Astrocyte (in vitro differentiated cells and primary cell): Measurements from ENCODE around the gene NTM. TPM values are rescaled to one million over a fixed set of nuclear protein-coding genes. Genes with fewer than 3 reads are reported as not detected.

Experiments used
- DNase-seq: peaks from one replicate; pipeline ENCODE4 v3.0.0-alpha.2; 2010; ENCODE audit warnings: low read depth
- FAIRE-seq: peaks from 2 replicates; lab custom pipeline; 2011; peaks lifted over from hg19 to GRCh38; lab: Jason Lieb, UNC
- H2AFZ ChIP-seq: 2 replicates; pipeline ENCODE4 v1.6.0; 2012; ENCODE audit warnings: low read depth, low read length, inconsistent platforms
- H3K27ac ChIP-seq: 2 replicates; pipeline ENCODE4 v1.5.1; 2011; ENCODE audit warnings: low read depth, low read length, inconsistent platforms
- H3K27me3 ChIP-seq: 2 replicates; pipeline ENCODE4 v1.6.0; 2011; ENCODE audit warnings: low read length, inconsistent platforms; ENCODE audit not compliant: insufficient read depth
- H3K36me3 ChIP-seq: 2 replicates; pipeline ENCODE4 v1.5.1; 2011; ENCODE audit warnings: low read length, inconsistent platforms; ENCODE audit not compliant: insufficient read depth
- H3K4me1 ChIP-seq: 2 replicates; pipeline ENCODE4 v1.5.1; 2011; ENCODE audit warnings: low read length, inconsistent platforms; ENCODE audit not compliant: insufficient read depth
- H3K4me2 ChIP-seq: 2 replicates; pipeline ENCODE4 v1.6.0; 2012; ENCODE audit warnings: low read length, inconsistent platforms
- H3K4me3 ChIP-seq: 2 replicates; pipeline ENCODE4 v1.5.1; 2011; ENCODE audit warnings: low read depth, mild to moderate bottlenecking, low read length, inconsistent platforms; ENCODE audit not compliant: insufficient read depth
- H3K79me2 ChIP-seq: 2 replicates; pipeline ENCODE4 v1.6.0; 2012; ENCODE audit warnings: mild to moderate bottlenecking, low read length, inconsistent platforms; ENCODE audit not compliant: insufficient read depth
- H3K9ac ChIP-seq: 2 replicates; pipeline ENCODE4 v1.6.0; 2012; ENCODE audit warnings: mild to moderate bottlenecking, low read length, inconsistent platforms
- H3K9me3 ChIP-seq: 2 replicates; pipeline ENCODE4 v1.5.1; 2012; ENCODE audit warnings: low read depth, mild to moderate bottlenecking, low read length, inconsistent platforms; ENCODE audit not compliant: insufficient read depth
- H4K20me1 ChIP-seq: 2 replicates; pipeline ENCODE4 v1.6.0; 2012; ENCODE audit warnings: low read length, inconsistent platforms; ENCODE audit not compliant: insufficient read depth
- H3K27ac Mint-ChIP-seq: one replicate; pipeline ENCODE4 v1.8.0; 2021; ENCODE audit warnings: mild to moderate bottlenecking, mixed read lengths; ENCODE audit not compliant: unreplicated experiment
- H3K27me3 Mint-ChIP-seq: one replicate; pipeline ENCODE4 v1.8.0; 2021; ENCODE audit warnings: low read depth, mixed read lengths; ENCODE audit not compliant: unreplicated experiment
- H3K36me3 Mint-ChIP-seq: one replicate; pipeline ENCODE4 v1.8.0; 2021; ENCODE audit warnings: low read depth, mixed read lengths; ENCODE audit not compliant: unreplicated experiment
- H3K4me1 Mint-ChIP-seq: one replicate; pipeline ENCODE4 v1.8.0; 2021; ENCODE audit warnings: low read depth, mixed read lengths; ENCODE audit not compliant: unreplicated experiment
- H3K4me3 Mint-ChIP-seq: one replicate; pipeline ENCODE4 v1.8.0; 2021; ENCODE audit warnings: mild to moderate bottlenecking, moderate library complexity, mixed read lengths; ENCODE audit not compliant: unreplicated experiment
- H3K9me3 Mint-ChIP-seq: one replicate; pipeline ENCODE4 v1.8.0; 2021; ENCODE audit warnings: mild to moderate bottlenecking, mixed read lengths; ENCODE audit not compliant: unreplicated experiment
- CTCF ChIP-seq: IDR thresholded peaks from 2 replicates; pipeline ENCODE4 v1.5.1; 2011; ENCODE audit warnings: low read depth, mild to moderate bottlenecking, inconsistent platforms, low read length, moderate library complexity; ENCODE audit not compliant: insufficient read depth
- EZH2 ChIP-seq: IDR thresholded peaks from 2 replicates; pipeline ENCODE4 v1.6.1; 2012; ENCODE audit warnings: mild to moderate bottlenecking, low read length, inconsistent platforms; ENCODE audit not compliant: insufficient read depth
- total RNA-seq: library from RNA; stranded (reverse); gene quantifications from 2 replicates; pipeline ENCODE4 v1.2.1, GENCODE V29; 2021

The NTM gene
- total RNA-seq, 1 donor from 2014 or later = 98.2 TPM

- no peaks in the 10 kb centered on the region for H3K4me1 ChIP-seq
- H3K27me3 ChIP-seq = no peaks in the 10 kb centered on the region
- H2AFZ ChIP-seq = no peak overlapping the region
- DNase-seq (no peak), FAIRE-seq (no peak)
- no peaks in the 10 kb centered on the region for H3K9me3 ChIP-seq
- Mint-ChIP-seq H3K27me3 (peaks cover 16% of the 10 kb centered on the region), H3K9me3 (no peaks in the 10 kb centered on the region), H3K36me3 (no peaks in the 10 kb centered on the region), H3K4me3 (no peak overlapping the region), H3K4me1 (peaks cover 10% of the 10 kb centered on the region), H3K27ac (no peak overlapping the region)
- H3K36me3 ChIP-seq = no peaks in the 10 kb centered on the region
- TF ChIP-seq EZH2 = no peak
- TF ChIP-seq CTCF = no peak
- no peaks in the 10 kb centered on the region for H4K20me1 ChIP-seq
- no peak overlapping the region for H3K4me3 ChIP-seq
- H3K27ac ChIP-seq = no peak overlapping the region
- H3K9ac ChIP-seq = no peak overlapping the region
- H3K4me2 ChIP-seq = no peak overlapping the region
- H3K79me2 ChIP-seq = no peaks in the 10 kb centered on the region
Measured at GRCh38 chr11:131649856-131650255, 279.4 kb downstream of the NTM start.

GRCh38 chr11:131652231-131652630, 281.8 kb downstream of the NTM start:
- H3K4me1 ChIP-seq = no peaks in the 10 kb centered on the region
- no peaks in the 10 kb centered on the region for H3K9me3 ChIP-seq
- H4K20me1 ChIP-seq = no peaks in the 10 kb centered on the region
- no peak overlapping the region for H3K4me3 Mint-ChIP-seq
- H3K4me1 Mint-ChIP-seq = peaks cover 14% of the 10 kb centered on the region
- no peaks in the 10 kb centered on the region for H3K36me3 Mint-ChIP-seq
- peaks cover 16% of the 10 kb centered on the region for H3K27me3 Mint-ChIP-seq
- H3K27me3 ChIP-seq = no peaks in the 10 kb centered on the region
- no peaks in the 10 kb centered on the region for H3K79me2 ChIP-seq
- no peak overlapping the region for H2AFZ ChIP-seq
- DNase-seq = no peak
- no peak for FAIRE-seq
- no peak overlapping the region for H3K4me2 ChIP-seq
- TF ChIP-seq EZH2 (no peak), CTCF (no peak)
- H3K9ac ChIP-seq = no peak overlapping the region
- no peak overlapping the region for H3K4me3 ChIP-seq
- no peak overlapping the region for H3K27ac Mint-ChIP-seq
- no peaks in the 10 kb centered on the region for H3K9me3 Mint-ChIP-seq
- no peak overlapping the region for H3K27ac ChIP-seq
- H3K36me3 ChIP-seq = no peaks in the 10 kb centered on the region

- H3K4me3 Mint-ChIP-seq = no peak overlapping the region
- H3K27ac Mint-ChIP-seq = no peak overlapping the region
- TF ChIP-seq CTCF = no peak
- TF ChIP-seq EZH2 = no peak
- H3K4me1 ChIP-seq = no peaks in the 10 kb centered on the region
- H2AFZ ChIP-seq = no peak overlapping the region
- DNase-seq (no peak), FAIRE-seq (no peak)
- no peaks in the 10 kb centered on the region for H3K27me3 ChIP-seq
- H3K27ac ChIP-seq = no peak overlapping the region
- H3K4me1 Mint-ChIP-seq = peaks cover 20% of the 10 kb centered on the region
- peaks cover 14% of the 10 kb centered on the region for H3K27me3 Mint-ChIP-seq
- no peak overlapping the region for H3K4me2 ChIP-seq
- no peaks in the 10 kb centered on the region for H4K20me1 ChIP-seq
- no peaks in the 10 kb centered on the region for H3K36me3 ChIP-seq
- no peak overlapping the region for H3K4me3 ChIP-seq
- no peak overlapping the region for H3K9ac ChIP-seq
- no peaks in the 10 kb centered on the region for H3K79me2 ChIP-seq
- H3K9me3 ChIP-seq = no peaks in the 10 kb centered on the region
- no peaks in the 10 kb centered on the region for H3K9me3 Mint-ChIP-seq
- H3K36me3 Mint-ChIP-seq = no peaks in the 10 kb centered on the region
Measured at GRCh38 chr11:131653260-131653659, 282.8 kb downstream of the NTM start.
